HL-60 (cell line): ENCODE measurements around the gene CHSY3.

Source experiments
- DNase-seq, 2 experiments: peaks; one replicate each; pipeline ENCODE4 v3.0.0-alpha.2; 2010 to 2020; ENCODE audit warnings: low read depth in 1 of 2, low spot score in 1 of 2
- H3K27ac ChIP-seq: fragments of 250-450 bp; sonication (Bioruptor Pico); replicated peaks from 2 replicates; pipeline ENCODE4 v1.5.1; 2020; ENCODE audit warnings: mild to moderate bottlenecking, moderate library complexity
- H3K27me3 ChIP-seq: fragments of 250-450 bp; sonication (Bioruptor Pico); 2 replicates; pipeline ENCODE4 v1.5.1; 2021; ENCODE audit warnings: mild to moderate bottlenecking, moderate library complexity; ENCODE audit not compliant: insufficient read depth, poor library complexity, severe bottlenecking
- H3K4me3 ChIP-seq: replicated peaks from 2 replicates; pipeline ENCODE4 v1.5.1; 2011; ENCODE audit warnings: mild to moderate bottlenecking, control low read depth, low read length; ENCODE audit not compliant: insufficient read depth
- CTCF ChIP-seq: IDR thresholded peaks from one replicate; pipeline ENCODE4 v1.5.1; 2011; ENCODE audit warnings: low read length, control low read depth, inconsistent platforms; ENCODE audit not compliant: insufficient read depth
- GABPA ChIP-seq: IDR thresholded peaks from 2 replicates; pipeline ENCODE4 v1.6.1; 2012; ENCODE audit warnings: low read depth
- POLR2AphosphoS5 ChIP-seq: IDR thresholded peaks from 2 replicates; pipeline ENCODE4 v1.6.1; 2012; ENCODE audit warnings: low read depth
- REST ChIP-seq: IDR thresholded peaks from 2 replicates; pipeline ENCODE4 v1.6.1; 2012; ENCODE audit warnings: low read depth; ENCODE audit not compliant: insufficient replicate concordance
- SPI1 ChIP-seq: IDR thresholded peaks from 2 replicates; pipeline ENCODE4 v1.6.1; 2012; ENCODE audit warnings: low read depth, mild to moderate bottlenecking, borderline replicate concordance

Gene CHSY3

GRCh38 chr5:130055572-130055971 is 151.3 kb downstream of the CHSY3 start:
- Histone ChIP-seq H3K4me3 (no peak overlapping the region), H3K27ac (no peak overlapping the region), H3K27me3 (no peaks in the 10 kb centered on the region)
- no peak for DNase-seq
- no peak for TF ChIP-seq GABPA
- TF ChIP-seq SPI1: no peak
- no peak for TF ChIP-seq CTCF
- TF ChIP-seq POLR2AphosphoS5: no peak
- TF ChIP-seq REST: no peak

- Histone ChIP-seq H3K27ac (no peak overlapping the region), H3K27me3 (no peaks in the 10 kb centered on the region), H3K4me3 (no peak overlapping the region)
- TF ChIP-seq GABPA: no peak
- no peak for TF ChIP-seq SPI1
- TF ChIP-seq REST: no peak
- TF ChIP-seq POLR2AphosphoS5: no peak
- TF ChIP-seq CTCF: no peak
- no peak for DNase-seq
Measured at GRCh38 chr5:130061746-130062145, 157.5 kb downstream of the CHSY3 start.

- no peaks in the 10 kb centered on the region for H3K27me3 ChIP-seq
- H3K4me3 ChIP-seq: no peak overlapping the region
- H3K27ac ChIP-seq: no peak overlapping the region
- DNase-seq: no peak
- TF ChIP-seq CTCF (no peak), SPI1 (no peak), POLR2AphosphoS5 (no peak), GABPA (no peak), REST (no peak)
Measured at GRCh38 chr5:130063603-130064002, 159.3 kb downstream of the CHSY3 start.
